NOMO-1 treated with DMSO at 0.1 percent for 48 hours (cell line): Measurements from ENCODE around the gene RAI1.
A peak's percentile ranks its signal among the peaks of the same experiment; 100 is the strongest.
"Not testable (repeated sequence)": the region's sequence is repeated elsewhere in the genome, so short reads cannot be mapped to it uniquely, and the experiment has no call there.

Experiments used
- DNase-seq: peaks from one replicate; lab custom pipeline; 2025; ENCODE audit not compliant: unreplicated experiment; lab: John Stamatoyannopoulos, UW

Gene RAI1

DNA sequence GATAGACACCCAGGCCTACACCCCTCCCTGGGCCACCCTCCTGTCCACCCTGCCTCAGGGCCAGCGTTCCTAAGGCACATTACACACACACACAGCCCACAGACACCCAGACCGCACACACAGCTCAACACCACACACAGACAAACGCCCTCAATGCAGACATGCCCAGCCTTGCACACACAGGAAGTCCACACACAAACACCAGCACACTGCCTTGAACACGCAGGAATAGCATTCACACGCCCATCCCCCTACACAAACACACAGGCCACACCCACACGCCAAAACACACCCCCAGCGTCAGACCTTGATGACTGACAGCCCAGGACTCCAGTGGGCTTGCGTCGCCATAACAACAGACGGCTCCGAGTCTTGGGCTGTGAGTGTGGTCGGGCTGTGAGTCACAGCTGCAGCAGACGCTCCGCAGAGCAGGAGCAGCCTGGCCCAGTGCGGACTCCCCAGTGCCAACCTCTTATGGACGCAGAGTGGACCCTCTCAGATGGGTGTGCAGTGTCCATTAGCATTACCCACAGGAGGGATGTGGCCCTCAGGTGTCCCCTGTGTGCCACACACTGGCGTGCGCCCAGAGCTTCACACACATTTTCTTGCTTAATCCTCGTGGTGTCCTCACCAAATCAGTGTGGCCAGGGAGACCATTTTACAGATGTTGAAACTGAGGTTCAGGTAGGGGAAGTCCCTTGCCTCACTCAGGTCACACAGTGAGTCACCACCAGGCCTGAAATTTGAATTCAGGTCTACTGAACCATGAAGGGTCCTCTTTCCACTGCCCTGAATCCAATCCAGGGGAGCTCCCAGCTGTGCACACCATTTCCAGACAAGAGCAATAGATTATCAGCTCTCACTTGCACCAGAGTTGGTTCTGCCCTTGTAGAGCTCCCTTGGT is 17.8 kb upstream of the RAI1 start:
- DNase-seq: peak; percentile 71

DNA sequence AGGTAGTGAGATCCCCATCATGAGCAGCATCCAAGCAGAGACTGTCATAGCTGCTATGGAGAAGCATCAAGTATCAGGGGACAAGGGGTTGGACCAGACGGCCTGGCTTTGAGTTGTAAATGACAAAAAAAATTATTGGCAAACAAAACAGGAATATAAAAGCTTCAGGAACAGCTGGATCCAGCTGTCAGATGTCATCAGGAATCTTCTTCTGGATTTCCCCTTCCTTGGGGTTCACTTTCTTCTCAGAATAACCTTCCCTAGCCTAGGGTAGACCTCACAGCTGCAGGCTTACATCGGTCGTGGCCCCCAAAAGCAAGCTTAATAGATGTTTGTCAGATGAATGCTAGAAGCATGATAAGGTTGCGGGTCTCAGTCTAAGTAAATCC is 17.2 kb upstream of the RAI1 start:
- DNase-seq: no peak

DNA sequence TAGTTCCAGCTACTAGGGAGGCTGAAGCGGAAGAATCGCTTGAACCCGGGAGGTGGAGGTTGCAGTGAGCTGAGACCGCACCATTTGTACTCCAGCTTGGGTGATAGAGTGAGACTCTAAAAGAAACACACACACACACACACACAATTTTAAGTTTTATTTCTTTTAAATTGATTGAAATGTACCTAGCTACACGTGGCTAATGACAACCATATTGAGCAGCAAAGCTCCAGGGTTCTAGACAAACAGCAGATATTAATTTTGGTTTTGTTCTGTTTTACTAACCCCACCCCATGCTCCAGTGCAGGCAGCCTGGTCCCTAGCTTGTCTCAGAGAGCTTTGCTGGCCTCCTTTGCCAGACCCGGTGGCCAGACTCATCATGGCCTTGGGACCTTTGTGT is 16.0 kb upstream of the RAI1 start:
- no peak for DNase-seq

DNA sequence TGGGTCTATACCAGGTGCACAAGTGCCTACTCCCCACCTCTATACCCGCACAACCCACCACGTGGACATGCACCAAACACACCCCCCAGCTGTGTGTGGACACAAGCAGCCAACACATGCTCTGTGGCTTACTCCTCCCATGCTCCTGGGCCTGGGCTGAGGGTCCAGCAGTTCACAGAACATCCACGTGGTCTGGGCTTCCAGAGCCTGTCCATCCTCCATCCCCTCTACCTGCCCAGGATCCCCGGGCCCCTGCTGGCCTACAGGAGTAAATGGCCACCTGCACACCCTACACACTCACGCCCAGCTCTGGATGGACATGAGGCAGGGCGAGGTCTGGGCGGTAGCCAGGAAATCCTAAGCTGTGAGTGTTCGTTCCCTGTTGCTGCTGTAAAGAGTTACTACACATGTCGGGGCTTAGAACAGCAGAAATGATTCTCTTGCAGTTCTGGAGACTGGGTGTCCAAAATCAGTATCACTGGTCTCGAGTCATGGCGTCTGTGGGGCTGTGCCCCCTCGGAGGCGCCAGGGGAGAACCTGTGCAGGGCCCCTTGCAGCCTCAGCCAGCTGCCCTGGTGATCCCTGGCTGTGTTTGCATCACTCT is 15.0 kb upstream of the RAI1 start:
- no peak for DNase-seq

DNA sequence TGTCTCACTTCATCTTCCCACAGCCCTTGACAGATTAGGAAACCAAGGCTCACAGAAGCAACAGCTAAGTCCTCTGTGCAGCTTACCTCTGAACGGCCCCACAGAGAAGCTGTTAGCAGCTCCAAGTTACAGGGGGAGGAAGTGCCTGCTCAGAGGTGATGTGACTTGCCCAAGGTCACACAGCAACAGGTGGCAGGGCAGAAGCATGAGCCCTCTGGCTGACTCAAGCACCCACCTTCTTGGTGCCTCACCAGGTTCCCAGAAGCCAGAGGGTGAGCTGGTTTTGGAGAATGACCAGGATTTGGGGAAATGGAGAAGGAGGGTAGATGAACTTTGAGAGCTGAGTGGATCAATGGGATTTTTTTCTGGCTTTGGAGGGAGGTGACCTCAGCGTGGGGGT is 14.0 kb upstream of the RAI1 start:
- no peak for DNase-seq

DNA sequence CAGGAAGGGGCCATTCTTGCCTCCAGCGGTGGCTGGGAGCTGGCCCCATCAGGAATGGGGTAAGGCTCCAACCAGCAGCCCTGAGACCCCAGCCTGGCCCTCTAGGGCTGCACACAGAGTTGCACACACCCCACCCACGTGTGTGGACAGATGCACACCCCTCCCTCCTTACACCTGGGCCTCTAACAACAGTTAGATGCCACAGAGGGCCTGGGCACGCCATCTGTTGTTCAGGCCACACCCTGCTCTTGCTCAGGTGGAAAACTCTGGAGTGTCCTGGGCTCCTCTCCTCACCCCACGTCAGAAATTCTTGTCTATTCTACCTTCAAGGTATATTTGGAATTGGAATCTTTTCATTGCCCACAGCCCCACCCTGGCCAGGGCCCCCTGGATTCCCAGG is 13.3 kb upstream of the RAI1 start:
- no peak for DNase-seq

DNA sequence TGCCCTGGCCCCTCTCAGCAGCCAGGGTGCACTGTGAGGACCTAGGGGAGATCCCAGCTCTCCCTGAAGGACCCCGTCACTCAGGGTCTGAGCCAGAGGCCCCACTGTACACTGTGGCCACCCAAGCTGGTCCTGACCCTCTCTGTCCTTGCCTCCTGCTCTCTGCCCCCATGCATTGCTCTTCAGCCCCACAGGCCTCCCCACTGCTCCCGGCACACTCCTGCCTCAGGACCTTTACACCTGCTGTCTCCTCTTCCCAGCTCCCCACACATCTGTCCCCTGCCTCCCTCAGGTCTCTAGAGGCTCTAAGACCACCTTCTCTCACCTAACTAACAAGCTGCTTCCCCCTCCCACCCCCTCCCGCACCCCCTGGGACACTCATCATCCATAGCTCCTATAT is 12.9 kb upstream of the RAI1 start:
- no peak for DNase-seq

DNA sequence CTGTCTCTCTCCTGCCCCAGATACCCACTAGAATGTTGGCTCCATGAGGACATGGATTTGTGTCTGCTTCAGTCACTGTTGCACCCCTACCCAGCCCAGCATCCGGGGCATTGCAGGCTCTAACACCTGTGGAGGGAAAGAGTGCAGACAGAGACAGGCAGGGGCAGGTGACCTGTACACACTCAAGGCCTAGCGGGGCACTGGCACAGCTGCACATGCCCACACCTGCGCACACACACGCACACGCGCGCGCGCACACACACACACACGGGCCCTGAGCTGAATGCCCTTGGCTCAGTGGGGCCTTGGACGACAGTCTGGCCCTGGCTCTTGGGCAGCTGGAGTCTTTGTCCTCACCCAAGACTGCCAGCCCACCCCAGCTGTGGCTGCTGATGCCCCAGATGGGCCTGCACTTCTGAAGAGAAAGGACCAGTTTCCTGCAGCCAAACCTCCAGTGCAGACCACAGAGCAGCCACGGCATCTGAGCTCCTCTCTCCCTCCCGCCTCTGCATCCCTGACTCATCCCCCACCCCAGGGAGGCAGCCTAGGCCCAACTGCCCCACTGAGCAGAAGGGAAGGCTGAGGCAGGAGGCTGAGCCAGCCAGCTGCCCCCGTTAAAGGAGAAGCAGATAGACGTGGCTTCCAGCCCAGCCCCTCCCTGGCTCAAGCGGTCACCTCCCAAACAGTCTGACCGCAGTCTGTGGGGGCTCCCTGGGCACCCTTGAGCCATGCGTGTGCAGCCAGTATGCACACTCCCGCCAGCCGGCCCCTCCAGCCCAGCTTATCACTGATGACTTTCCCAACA is 12.3 kb upstream of the RAI1 start:
- no peak for DNase-seq

DNA sequence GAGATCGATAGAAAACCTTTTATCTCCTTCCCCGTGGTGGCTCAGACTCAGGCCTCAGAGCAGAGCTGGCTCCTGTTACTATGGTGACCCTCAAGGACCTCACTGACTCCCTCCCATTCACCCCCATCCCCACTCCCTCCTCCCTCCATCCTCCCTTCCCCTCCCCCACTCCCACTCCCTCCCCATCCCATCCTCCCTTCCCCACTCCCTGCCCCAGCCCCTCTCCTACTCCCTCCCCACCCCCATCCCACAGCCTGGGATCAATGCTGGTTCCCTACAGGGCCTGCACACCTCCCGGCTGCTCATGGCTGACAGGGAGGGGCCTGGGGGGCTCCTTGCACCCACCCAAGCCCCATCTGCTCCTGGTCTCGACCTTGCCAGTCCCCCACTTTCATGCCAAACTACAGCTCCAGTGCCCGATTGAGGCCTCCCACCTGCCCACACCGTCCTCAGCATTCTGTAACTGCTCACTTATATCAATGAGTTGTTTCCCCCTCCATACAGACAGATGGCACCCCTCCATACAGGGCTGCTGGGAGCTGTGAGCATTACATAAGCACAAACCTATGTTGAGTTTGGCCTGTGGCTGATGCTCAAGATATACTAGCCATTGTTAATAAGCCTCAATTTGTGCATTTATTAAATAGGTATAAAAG is 11.6 kb upstream of the RAI1 start:
- DNase-seq: no peak

DNA sequence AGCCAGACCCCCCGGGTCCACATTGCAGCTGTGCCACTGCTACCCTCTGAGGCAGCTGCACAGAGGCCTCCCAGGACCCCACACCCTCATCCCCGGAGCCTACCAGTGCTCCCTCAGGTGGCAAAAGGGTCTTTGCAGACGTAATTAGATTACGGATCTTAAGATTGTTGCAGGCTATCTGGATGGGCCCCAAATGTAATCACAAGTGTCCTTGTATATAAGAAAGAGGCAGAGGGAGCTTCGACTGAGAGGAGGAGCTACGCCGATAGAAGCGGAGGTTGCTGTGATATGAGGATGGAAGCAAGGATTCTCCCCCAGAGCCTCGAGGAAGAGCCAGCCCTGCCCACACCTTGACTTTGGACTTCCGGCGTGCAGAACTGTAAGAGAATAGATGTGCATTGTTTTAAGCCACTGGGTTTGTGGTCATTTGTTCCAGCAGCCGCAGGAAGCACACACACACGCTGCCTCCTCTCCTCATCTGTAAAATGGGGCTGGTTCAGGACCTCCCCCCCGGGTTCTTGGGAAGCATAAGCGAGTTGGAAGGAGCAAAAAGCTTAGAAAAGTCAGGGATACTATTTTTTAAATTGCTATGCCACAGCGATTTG is 10.5 kb upstream of the RAI1 start:
- no peak for DNase-seq

DNA sequence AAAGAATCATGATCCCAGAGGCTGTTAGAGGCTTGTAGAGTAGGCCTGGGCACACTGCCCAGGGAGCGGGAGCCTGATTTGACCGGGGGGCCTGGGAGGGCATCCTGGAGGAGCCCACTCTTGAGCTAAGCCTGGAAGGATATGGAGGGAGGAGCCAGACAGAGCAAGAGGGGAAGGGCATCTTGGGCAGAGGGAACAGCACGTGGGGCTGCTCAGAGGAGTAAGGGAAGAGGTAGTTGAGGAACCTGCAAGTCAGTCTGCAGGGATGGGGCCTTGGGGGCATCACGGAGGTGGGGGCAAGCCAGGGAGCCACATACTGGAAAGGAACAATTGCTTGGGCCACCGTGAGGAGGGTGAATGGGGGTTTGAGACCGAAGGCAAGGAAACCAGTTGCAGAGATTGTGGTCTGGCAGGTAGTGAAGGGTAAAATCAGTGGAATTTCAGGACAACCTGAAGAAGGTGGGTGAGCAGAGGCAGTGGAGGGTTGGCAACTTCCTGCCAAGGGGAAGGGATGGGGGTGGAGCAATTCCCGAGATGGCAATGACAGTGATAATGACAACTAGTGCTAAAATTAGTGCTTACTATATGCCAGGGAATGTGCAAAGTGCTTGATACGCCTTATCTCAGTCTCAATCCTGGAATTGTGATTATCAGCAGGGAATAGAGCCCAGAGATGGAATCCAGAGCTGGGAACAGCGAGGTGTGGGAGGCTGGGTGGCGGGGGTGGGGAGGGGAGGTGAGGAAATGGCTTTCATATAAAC is 9.7 kb upstream of the RAI1 start:
- no peak for DNase-seq

DNA sequence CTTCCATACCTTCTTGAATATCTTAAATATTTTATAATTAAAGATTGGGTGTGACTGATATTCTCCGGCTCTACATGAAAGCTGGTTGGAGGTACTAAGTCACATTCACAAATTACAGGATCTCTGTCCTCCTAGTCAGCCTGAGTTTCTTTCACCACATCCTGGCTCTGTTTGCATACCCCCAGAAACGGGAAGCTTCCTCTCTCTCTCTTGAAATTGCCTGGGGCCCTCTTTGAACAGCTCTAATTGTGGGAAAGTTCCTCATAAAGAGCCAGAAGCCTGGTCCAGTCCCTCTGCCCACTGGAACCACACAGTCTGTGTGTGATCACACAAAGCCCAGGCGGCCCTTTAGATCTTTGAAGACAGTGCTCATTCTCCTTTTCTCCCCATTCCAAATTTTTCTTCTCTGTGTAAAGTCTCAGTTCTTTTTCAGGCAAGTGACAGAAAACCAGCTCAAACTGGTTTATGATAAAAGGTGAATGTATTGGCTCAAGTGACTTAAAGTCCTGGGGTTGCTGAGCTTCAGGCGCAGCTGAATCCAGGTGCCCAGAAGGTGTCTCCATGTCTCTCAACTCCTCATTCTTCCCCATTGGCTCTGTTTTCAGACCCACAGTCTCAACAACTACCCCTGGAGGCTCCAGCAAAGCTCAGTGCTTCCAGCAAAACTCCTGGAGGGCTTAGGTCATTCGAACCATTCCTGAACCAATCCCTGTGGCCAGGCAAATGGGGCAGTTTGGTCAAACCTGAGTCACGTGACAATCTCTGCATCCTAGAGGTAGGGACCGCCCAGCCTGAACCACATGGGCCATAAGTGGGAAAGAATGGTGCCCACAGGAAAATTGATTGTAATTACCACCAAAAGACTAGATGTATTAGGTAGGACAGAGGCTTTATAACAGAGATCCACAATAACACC is 8.5 kb upstream of the RAI1 start:
- peak; percentile 94 for DNase-seq

DNA sequence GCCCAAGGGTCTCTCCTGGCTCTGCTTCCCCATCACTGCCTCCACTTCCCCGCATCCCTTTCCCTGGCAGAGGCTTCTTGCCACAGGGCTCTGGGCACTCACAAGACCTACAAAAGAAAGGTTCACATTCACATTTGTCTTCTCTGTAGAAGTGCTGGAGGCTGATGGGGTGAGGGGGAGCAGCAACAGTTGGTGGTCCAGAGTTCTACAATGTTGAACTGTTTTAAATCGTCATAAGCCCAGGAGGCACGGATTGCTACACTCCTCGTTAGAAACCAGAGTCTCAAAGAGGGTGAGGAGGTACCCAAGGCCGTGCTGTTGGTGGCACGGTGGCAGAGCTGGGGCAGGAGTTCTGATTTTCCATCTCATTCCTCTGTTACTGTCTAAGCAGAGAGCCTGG is 5.8 kb upstream of the RAI1 start:
- DNase-seq: no peak

DNA sequence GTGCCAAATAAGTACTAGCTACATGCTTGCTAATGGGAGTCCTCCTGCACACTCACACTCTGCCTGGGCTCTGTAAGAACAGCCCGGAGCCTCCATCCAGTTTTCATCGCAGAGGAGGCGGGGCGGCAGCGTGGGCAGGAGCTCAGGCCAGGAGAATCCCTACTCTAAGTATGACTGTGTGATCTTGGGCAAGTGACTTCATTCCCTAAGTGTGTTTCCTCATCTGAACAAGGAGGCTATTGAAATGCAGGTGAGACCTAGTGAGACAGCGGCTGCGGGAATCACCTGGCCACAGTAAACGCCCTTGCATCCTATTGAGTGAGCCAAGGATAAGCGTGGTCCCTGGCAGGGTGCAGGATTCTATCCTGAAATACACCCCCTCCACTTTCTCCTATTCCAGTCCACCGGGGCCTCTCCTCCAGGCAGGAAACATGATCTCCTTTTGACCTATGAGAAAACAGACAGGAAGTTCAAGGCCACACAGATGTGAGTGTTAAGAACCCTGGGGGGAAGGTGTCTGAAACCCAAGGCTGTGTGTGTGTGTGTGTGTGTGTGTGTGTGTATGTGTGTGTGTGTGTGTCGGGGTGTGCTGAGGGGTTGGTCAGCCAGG is 5.2 kb upstream of the RAI1 start:
- no peak for DNase-seq

DNA sequence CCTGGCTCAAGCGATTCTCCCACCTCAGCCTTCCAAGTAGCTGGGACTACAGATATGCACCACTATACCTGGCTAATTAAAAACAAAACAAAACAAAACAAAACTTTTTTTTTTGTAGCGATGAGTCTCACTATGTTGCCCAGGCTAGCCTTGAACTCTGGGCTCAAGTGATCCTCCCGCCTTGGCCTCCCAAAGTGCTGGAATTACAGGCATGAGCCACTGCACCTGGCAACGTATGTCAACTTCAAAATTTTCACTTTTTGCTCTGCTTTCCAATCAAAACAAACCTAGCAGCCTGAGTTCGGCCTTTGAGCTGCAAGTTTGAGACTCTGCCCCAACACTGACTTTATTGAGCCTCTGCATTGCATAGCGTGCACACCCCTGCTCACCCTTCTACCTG is 4.5 kb upstream of the RAI1 start:
- DNase-seq: no peak

DNA sequence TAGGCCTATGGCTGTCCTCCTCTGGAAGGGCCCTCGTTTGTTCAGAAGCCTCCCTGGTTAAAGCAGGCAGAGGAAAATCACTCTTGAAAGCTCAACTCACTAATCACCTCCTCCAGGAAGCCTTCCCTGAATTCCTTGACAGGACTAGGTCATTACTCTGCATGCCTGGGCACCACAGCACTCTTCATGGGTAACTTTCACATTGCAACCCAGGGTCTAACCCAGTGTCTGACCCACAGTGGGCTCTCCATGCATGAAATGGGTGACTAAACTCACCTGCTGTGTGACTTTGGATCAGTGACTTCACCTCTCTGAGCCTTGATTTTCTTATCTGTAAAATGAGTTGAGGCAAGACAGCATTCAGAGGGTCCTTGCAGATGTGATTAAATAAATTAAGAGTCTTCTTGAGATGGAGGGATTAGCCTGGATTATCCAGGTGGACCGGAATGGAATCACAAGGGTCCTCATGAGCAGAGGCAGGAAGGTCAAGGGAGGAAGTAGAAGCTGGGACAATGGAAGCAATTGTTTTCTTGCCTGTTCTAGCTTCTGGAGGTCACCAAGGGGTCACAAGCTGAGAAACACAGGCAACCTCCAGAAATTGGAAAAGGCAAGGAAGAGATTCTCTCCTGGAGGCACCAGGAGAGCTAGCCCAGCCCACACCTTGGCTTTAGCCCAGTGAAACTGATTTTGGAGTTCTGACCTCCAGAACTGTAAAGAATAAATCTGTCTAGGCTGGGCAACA is 3.8 kb upstream of the RAI1 start:
- DNase-seq: no peak

DNA sequence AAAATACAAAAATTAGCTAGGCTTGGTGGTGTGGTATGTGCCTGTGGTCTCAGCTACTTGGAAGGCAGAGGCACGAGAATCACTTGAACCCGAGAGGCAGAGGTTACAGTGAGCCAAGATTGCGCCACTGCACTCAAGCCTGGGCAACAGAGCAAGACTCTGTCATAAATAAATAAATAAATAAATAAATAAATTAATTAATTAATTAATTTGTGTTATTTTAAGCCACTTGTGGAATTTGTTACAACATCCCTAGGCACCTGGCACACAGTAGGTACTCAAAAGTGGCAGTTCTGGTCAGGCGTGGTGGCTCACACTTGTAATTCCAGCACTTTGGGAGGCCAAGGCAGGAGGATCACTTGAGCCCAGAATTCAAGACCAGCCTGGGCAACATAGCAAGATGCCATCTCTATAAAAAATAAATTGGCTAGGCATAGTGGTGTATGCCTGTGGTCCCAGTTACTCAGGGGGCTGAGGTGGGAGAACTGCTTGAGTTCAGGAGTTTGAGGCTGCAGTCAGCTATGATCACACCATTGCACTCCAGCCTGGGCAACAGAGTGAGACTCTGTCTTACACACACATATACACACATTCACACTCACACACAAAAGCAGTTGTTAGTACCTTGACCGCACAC is 3.1 kb upstream of the RAI1 start:
- DNase-seq: not testable (repeated sequence)

DNA sequence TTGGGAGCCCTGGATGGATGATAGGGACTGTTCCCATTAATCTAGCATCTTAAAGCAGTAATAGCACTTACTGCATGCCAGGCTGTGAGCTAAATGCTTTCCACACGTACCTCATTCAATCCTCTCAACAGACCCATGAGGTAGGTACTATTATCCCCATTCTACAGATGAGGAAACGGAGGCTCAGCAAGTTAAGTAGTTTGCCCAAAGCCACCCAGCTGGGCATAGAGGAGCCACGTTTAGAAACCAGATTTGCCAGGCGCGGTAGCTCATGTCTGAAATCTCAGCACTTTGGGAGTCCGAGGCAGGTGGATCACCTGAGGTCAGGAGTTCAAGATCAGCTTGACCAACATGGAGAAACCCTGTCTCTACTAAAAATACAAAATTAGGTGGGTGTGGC is 2.0 kb upstream of the RAI1 start:
- no peak for DNase-seq
